ENCODE data around the gene PLXNB2. TPM values are rescaled to one million over a fixed set of nuclear protein-coding genes. Genes with fewer than 3 reads are reported as not detected.

The PLXNB2 gene
- total RNA-seq, 1 donor: 66.0 TPM

- no peaks in the 10 kb centered on the region for H3K27me3 ChIP-seq (ENCODE audit: insufficient read depth, low read length)
- H3K4me1 ChIP-seq (ENCODE audit: insufficient read depth, low read length): peaks cover 16% of the 10 kb centered on the region
- no peaks in the 10 kb centered on the region for H3K9me3 ChIP-seq (ENCODE audit: low read depth, low read length)
- no peak overlapping the region for H3K4me3 ChIP-seq (ENCODE audit: low read length)
Observed at GRCh38 chr22:50255099-50255498, 52.3 kb downstream of the PLXNB2 start.

DNA sequence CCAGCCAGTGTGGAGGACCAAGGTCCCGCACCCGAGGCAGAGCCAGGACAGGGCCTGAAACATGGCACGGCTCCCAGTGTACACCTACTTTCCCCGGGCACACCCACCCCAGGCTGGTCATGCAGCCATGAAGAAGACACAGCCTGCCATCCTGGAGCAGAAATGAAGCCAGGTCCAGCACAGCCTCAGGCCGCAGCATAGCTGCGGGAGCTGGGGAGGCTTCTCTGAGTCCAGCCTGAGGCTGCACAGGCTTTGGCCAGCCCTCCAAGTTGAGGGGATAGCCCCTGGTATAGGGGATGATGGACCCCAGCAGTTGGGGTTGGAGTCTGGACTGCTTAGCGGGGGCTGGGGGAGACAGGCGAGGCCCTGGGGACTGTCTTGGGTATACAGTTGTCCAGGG is 53.5 kb downstream of the PLXNB2 start:
- H3K9me3 ChIP-seq (ENCODE audit: low read depth, low read length): no peaks in the 10 kb centered on the region
- H3K4me3 ChIP-seq (ENCODE audit: low read length): no peak overlapping the region
- no peaks in the 10 kb centered on the region for H3K27me3 ChIP-seq (ENCODE audit: insufficient read depth, low read length)
- H3K4me1 ChIP-seq (ENCODE audit: insufficient read depth, low read length): peaks cover 25% of the 10 kb centered on the region

- Histone ChIP-seq H3K27me3 (ENCODE audit: insufficient read depth, low read length) (no peaks in the 10 kb centered on the region), H3K9me3 (ENCODE audit: low read depth, low read length) (no peaks in the 10 kb centered on the region), H3K4me3 (ENCODE audit: low read length) (no peak overlapping the region), H3K4me1 (ENCODE audit: insufficient read depth, low read length) (peaks cover 30% of the 10 kb centered on the region)
Observed at GRCh38 chr22:50253046-50253915, 54.2 kb downstream of the PLXNB2 start.

- peaks cover 39% of the 10 kb centered on the region for H3K4me1 ChIP-seq (ENCODE audit: insufficient read depth, low read length)
- no peaks in the 10 kb centered on the region for H3K27me3 ChIP-seq (ENCODE audit: insufficient read depth, low read length)
- no peaks in the 10 kb centered on the region for H3K9me3 ChIP-seq (ENCODE audit: low read depth, low read length)
- no peak overlapping the region for H3K4me3 ChIP-seq (ENCODE audit: low read length)
Observed at GRCh38 chr22:50252082-50253045, 55.1 kb downstream of the PLXNB2 start.

DNA sequence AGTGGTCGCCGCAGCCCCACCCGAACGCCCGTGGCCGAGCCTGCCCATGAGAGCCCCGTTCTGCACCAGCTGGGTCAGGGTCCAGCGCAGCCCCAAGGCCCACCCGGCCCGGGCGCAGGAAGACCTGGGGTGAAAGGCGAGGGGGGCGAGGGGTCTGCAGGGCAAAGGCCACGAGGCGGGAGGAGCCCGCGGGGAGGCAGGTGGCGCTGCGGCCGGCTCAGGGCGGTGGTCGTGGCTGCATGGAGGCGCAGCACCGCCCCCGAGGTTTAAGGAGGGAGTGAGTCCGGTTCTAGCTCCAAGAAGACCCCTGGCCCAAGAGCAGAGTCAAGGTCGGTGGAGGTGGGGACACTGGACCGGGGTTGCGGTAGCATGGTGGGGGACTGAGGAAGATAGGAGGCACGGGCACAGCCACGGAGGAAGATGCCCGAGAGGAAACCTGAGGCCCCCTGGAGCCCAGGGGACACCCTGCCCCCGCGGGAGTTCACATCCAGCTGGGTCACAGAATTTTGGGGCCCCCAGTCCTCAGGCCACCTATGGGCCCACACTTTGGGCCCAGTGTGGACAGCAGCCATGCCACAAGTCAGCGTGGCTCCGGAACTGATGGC is 55.9 kb downstream of the PLXNB2 start:
- Histone ChIP-seq H3K4me1 (ENCODE audit: insufficient read depth, low read length) (peaks cover 40% of the 10 kb centered on the region), H3K9me3 (ENCODE audit: low read depth, low read length) (no peaks in the 10 kb centered on the region), H3K27me3 (ENCODE audit: insufficient read depth, low read length) (no peaks in the 10 kb centered on the region), H3K4me3 (ENCODE audit: low read length) (peak overlapping the region; percentile 60)

DNA sequence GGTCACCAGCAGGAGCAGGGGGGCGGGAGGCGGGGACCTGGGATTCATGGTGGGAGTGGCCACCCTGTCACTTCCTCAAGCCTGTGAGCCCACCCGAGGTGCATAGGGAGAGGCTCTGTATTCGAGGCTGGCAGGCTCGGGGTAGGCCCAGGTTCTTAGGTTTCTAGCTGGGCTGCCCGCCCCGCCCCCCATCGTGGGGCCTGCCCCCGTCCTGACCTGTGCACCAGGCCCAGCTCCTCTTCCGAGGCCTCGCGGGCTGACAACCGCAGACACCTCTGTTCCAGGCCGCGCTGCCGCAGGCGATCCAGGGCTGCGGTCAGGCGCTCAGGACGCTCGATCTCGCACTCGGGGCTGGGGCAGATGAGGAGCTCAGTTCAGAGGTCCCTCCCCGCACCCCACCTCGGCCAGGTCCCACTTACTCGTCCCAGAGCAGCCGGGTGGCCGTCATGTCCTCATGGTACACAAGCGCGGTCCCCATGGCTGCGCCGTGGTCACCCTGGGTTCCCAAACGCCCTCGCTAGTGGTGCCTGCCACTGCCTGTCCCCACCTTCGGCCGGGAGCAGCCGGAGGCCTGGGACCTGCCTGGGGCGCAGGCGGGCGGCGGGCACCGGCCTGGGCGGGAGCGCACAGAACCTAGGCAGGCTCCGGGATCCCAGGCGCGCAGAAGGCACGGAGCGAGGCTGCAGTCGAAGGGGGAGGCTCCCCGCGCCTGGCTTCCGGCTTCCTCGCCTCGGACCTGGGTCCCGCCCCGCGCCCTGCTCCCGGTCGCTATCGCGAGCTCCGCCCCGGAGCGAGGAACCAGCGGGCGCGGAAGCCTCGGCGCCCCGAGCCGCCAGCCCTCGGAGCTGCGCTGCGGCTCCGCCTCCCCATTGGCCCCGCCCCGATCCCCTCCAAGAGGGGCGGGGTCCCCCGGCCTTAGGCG is 56.6 kb downstream of the PLXNB2 start, which contains the start of gene HDAC10:
Gene HDAC10 (minus strand): TSS at position 711 of the 922 bp plus-strand sequence. CDS start 233 bp downstream, at position 478.
- peak within 1 kb of the TSS; percentile 60 for H3K4me3 ChIP-seq (ENCODE audit: low read length)
- H3K9me3 ChIP-seq (ENCODE audit: low read depth, low read length): no peaks in the 10 kb centered on the region
- H3K27me3 ChIP-seq (ENCODE audit: insufficient read depth, low read length): no peaks in the 10 kb centered on the region
- H3K4me1 ChIP-seq (ENCODE audit: insufficient read depth, low read length): peaks cover 45% of the 10 kb centered on the region

DNA sequence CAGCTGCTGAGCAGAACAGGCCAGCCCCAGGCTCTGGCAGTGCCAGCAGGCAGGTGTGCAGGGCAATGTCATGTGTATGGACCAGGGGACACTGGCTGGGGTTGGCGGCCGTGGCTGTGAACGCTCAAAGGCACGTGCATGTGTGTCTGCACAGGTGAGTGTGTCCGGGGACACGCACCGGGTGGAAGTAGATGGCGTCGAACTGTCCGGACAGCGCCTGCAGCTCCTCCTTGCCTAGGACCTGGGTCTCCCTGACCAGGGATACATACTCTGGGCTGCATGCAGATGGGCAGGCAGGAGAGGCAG is 57.2 kb downstream of the PLXNB2 start:
- H3K4me1 ChIP-seq (ENCODE audit: insufficient read depth, low read length): peaks cover 50% of the 10 kb centered on the region
- H3K27me3 ChIP-seq (ENCODE audit: insufficient read depth, low read length): no peaks in the 10 kb centered on the region
- no peaks in the 10 kb centered on the region for H3K9me3 ChIP-seq (ENCODE audit: low read depth, low read length)
- H3K4me3 ChIP-seq (ENCODE audit: low read length): peak overlapping the region; percentile 60

DNA sequence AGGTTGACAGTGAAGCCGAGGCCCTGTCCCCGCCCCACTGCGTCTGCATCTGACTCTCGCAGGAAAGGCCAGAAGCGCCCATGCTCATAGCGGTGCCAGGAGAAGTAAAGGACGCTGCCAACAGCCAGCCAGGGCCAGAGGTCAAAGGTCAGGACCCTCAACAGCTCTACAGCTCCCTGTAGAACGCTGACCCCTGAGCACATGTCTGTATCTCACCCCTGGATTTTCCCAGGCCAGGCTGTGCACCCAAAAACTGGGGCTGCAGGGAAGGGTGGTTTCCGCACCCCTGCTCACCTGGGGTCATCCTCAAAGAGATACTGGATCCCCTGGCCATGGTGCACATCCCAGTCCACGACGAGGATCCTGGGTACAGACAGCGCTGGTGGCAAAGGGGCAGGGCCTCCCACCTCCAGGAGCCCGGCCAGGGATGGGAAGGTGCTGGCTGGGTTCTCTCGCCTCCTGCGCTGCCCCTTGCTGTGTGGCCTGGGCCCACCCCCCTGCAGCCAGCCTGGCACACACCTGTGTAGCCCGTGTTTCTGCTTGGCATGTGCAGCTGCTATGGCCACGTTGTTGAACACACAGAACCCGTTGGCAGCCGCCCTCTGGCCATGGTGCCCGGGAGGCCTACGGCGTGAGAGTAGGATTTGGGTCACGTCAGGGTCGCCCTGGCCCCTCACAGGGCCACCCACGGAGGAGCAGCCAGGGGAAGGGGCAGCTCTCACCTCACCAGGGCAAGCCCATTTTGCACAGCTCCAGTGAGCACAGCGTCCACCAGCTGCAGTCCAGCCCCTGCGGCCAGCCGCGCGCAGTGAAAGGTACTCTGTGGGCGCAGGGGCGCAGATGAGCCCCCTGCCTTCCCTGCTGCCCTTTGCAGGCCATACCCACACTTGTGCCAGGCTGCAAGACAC is 57.9 kb downstream of the PLXNB2 start:
- Histone ChIP-seq H3K4me1 (ENCODE audit: insufficient read depth, low read length) (peaks cover 50% of the 10 kb centered on the region), H3K9me3 (ENCODE audit: low read depth, low read length) (no peaks in the 10 kb centered on the region), H3K4me3 (ENCODE audit: low read length) (no peak overlapping the region), H3K27me3 (ENCODE audit: insufficient read depth, low read length) (no peaks in the 10 kb centered on the region)

- Histone ChIP-seq H3K9me3 (ENCODE audit: low read depth, low read length) (no peaks in the 10 kb centered on the region), H3K4me3 (ENCODE audit: low read length) (no peak overlapping the region), H3K27me3 (ENCODE audit: insufficient read depth, low read length) (no peaks in the 10 kb centered on the region), H3K4me1 (ENCODE audit: insufficient read depth, low read length) (peaks cover 60% of the 10 kb centered on the region)
Observed at GRCh38 chr22:50248196-50249081, 59.0 kb downstream of the PLXNB2 start.

GRCh38 chr22:50247748-50248147 is 59.7 kb downstream of the PLXNB2 start:
- Histone ChIP-seq H3K4me1 (ENCODE audit: insufficient read depth, low read length) (peaks cover 67% of the 10 kb centered on the region), H3K9me3 (ENCODE audit: low read depth, low read length) (no peaks in the 10 kb centered on the region), H3K4me3 (ENCODE audit: low read length) (no peak overlapping the region), H3K27me3 (ENCODE audit: insufficient read depth, low read length) (no peaks in the 10 kb centered on the region)

DNA sequence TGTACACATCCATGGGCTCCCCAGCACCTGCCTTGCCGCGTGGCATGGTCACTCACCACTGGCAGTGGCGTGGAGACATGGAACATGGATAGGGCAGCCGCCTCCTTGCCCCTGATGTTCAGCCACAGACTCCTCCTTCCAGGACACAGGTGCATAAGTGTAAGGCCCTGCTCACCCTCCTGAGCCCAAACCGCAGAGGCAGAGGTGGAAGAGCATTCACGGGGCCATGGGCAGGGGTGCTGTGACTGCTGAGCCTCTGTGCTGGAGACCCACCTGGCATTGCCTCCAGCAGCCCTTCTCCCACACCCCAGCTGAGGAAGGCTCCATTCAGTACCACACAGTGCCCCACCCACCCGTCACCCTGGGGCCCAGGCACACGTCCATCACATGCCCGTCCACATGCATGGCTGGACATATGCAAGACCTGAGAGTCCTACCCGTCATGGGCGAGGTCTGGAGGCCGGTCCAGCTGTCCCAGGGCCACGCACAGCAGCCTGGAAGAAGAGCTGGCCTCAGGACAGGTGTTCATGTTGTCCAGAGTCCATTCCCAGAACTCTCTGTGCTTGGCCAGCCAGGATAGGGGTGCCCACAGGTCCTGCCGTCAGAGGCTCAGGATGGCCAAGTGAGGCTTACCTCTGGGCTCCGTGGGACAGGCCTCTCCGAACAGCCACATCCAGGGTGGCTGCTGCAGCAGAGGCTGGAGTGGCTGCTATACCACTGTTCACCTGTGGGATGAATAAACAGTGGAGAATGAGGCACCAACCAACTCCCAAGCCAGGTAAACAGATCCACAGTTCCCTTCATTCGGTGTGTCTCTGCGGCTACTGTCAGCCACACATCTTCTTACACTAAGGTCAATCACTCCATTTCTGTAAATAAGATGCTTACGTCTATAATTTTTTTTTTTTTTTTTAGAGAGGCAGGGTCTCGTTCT is 60.9 kb downstream of the PLXNB2 start:
- no peaks in the 10 kb centered on the region for H3K9me3 ChIP-seq (ENCODE audit: low read depth, low read length)
- H3K4me3 ChIP-seq (ENCODE audit: low read length): no peak overlapping the region
- H3K4me1 ChIP-seq (ENCODE audit: insufficient read depth, low read length): peaks cover 73% of the 10 kb centered on the region
- no peaks in the 10 kb centered on the region for H3K27me3 ChIP-seq (ENCODE audit: insufficient read depth, low read length)
